ENCODE measurements around the gene RPS18. TPM values are rescaled to one million over a fixed set of nuclear protein-coding genes. Genes with fewer than 3 reads are reported as not detected.

The RPS18 gene
- total and polyA plus RNA-seq, 9 of the 15 experiments (the other 6 are each of a cell fraction or from before 2014, with no cell fraction given) = 5,023 to 17,516 (median 8,131) TPM

GRCh38 chr6:33306356-33306755 lies 34.5 kb downstream of the RPS18 start (continued):
- no peak for TF ChIP-seq CHD7 (IDR thresholded peaks at IDR 0.05; ENCODE audit: low read depth, low read length)
- TF ChIP-seq DNMT1 (IDR thresholded peaks at IDR 0.05) = no peak
- no peak for TF ChIP-seq MLLT1 (IDR thresholded peaks at IDR 0.05)
- TF ChIP-seq ZNF76 (CRISPR knock-in tag; IDR thresholded peaks at IDR 0.05; ENCODE audit: borderline replicate concordance) = no peak
- no peak for TF ChIP-seq ZNF197 (CRISPR knock-in tag; IDR thresholded peaks at IDR 0.05; ENCODE audit: low read depth)
- TF ChIP-seq EP400 (IDR thresholded peaks at IDR 0.05) = no peak
- TF ChIP-seq E2F4 (CRISPR knock-in tag; IDR thresholded peaks at IDR 0.05; ENCODE audit: low read depth) = no peak
- TF ChIP-seq SIX5 (IDR thresholded peaks at IDR 0.05; ENCODE audit: borderline replicate concordance in 1 of 2, insufficient read depth in 1 of 2, low read depth in 1 of 2, low read length in 2 of 2) = no peak
- no peak for TF ChIP-seq ARID3A (IDR thresholded peaks at IDR 0.05; ENCODE audit: borderline replicate concordance, low read depth, low read length)

All from K562 (cell line).